Neural progenitor cell (in vitro differentiated cells): ENCODE results near the gene TMEM167A. TPM values are rescaled to one million over a fixed set of nuclear protein-coding genes. Genes with fewer than 3 reads are reported as not detected.

Experiments used
- DNase-seq: peaks from one replicate; pipeline ENCODE4 v3.0.0-alpha.2; 2016; ENCODE audit warnings: low spot score
- H2AFZ ChIP-seq: fragments of 200-600 bp; sonication (generic); replicated peaks from 2 replicates; pipeline ENCODE4 v1.6.1; 2016; ENCODE audit warnings: antibody characterized with exemption
- H3F3A ChIP-seq: fragments of 200-600 bp; sonication (generic); 2 replicates; pipeline ENCODE4 v1.6.1; 2016; ENCODE audit warnings: antibody characterized with exemption, low read depth
- H3K27ac ChIP-seq: fragments of 200-600 bp; sonication (generic); 2 replicates; pipeline ENCODE4 v1.5.1; 2016; ENCODE audit warnings: mild to moderate bottlenecking
- H3K27me3 ChIP-seq: fragments of 200-600 bp; sonication (generic); 2 replicates; pipeline ENCODE4 v1.6.1; 2016; ENCODE audit warnings: mild to moderate bottlenecking, moderate library complexity
- H3K36me3 ChIP-seq: fragments of 200-600 bp; sonication (generic); 2 replicates; pipeline ENCODE4 v1.5.1; 2016
- H3K4me1 ChIP-seq: fragments of 200-600 bp; sonication (generic); 2 replicates; pipeline ENCODE4 v1.6.1; 2016; ENCODE audit warnings: mixed run types
- H3K4me2 ChIP-seq: fragments of 200-600 bp; sonication (generic); 2 replicates; pipeline ENCODE4 v1.6.1; 2016
- H3K4me3 ChIP-seq: fragments of 200-600 bp; sonication (generic); 2 replicates; pipeline ENCODE4 v1.5.1; 2016
- H3K79me2 ChIP-seq: fragments of 200-600 bp; sonication (generic); 2 replicates; pipeline ENCODE4 v1.6.1; 2016; ENCODE audit warnings: low read depth
- H3K9ac ChIP-seq: fragments of 200-600 bp; sonication (generic); 2 replicates; pipeline ENCODE4 v1.6.1; 2016
- H3K9me3 ChIP-seq: fragments of 200-600 bp; sonication (generic); 2 replicates; pipeline ENCODE4 v1.5.1; 2016; ENCODE audit warnings: low read depth
- H4K20me1 ChIP-seq: fragments of 200-600 bp; sonication (generic); 2 replicates; pipeline ENCODE4 v1.6.1; 2016; ENCODE audit warnings: low read depth
- H3K27ac Mint-ChIP-seq: 3 replicates; pipeline ENCODE4 v1.8.0; 2021; ENCODE audit warnings: mixed read lengths
- H3K27me3 Mint-ChIP-seq: 2 replicates; pipeline ENCODE4 v1.8.0; 2022; ENCODE audit warnings: low read depth, mild to moderate bottlenecking, inconsistent platforms, moderate library complexity, mixed read lengths; ENCODE audit not compliant: insufficient read depth
- H3K36me3 Mint-ChIP-seq: 3 replicates; pipeline ENCODE4 v1.8.0; 2021; ENCODE audit warnings: mixed read lengths
- H3K4me1 Mint-ChIP-seq: 3 replicates; pipeline ENCODE4 v1.8.0; 2021; ENCODE audit warnings: mixed read lengths
- H3K4me3 Mint-ChIP-seq: 3 replicates; pipeline ENCODE4 v1.8.0; 2021; ENCODE audit warnings: mild to moderate bottlenecking, moderate library complexity, mixed read lengths
- H3K9me3 Mint-ChIP-seq: 3 replicates; pipeline ENCODE4 v1.8.0; 2020; ENCODE audit warnings: mixed read lengths
- CTCF ChIP-seq: fragments of 200-600 bp; sonication (generic); IDR thresholded peaks from 2 replicates; pipeline ENCODE4 v1.5.1; 2017; ENCODE audit warnings: antibody characterized with exemption, mild to moderate bottlenecking
- EZH2 ChIP-seq: fragments of 200-600 bp; sonication (generic); IDR thresholded peaks from 2 replicates; pipeline ENCODE4 v1.6.1; 2017; ENCODE audit warnings: antibody characterized with exemption, mild to moderate bottlenecking, moderate library complexity
- EZH2phosphoT487 ChIP-seq: fragments of 200-600 bp; sonication (generic); IDR thresholded peaks from 2 replicates; pipeline ENCODE4 v1.6.1; 2017; ENCODE audit warnings: antibody characterized with exemption
- total RNA-seq: library from RNA; depleted of rRNA; stranded (reverse); fragments of >200 nt; gene quantifications from 2 replicates; pipeline ENCODE4 v1.2.3, GENCODE V29; 2015; ENCODE audit warnings: low replicate concordance

Gene TMEM167A
- total RNA-seq, 1 donor from 2014 or later: 185 TPM

GRCh38 chr5:83095957-83096539, 18.9 kb upstream of the TMEM167A start:
- Histone ChIP-seq H3K9ac (no peak overlapping the region), H3K27ac (no peak overlapping the region), H3K36me3 (peaks cover 8% of the 10 kb centered on the region), H2AFZ (no peak overlapping the region), H3K4me2 (no peak overlapping the region), H3K4me1 (peaks cover 20% of the 10 kb centered on the region), H3K27me3 (no peaks in the 10 kb centered on the region), H3K4me3 (no peak overlapping the region), H3F3A (peaks cover 14% of the 10 kb centered on the region), H3K79me2 (no peaks in the 10 kb centered on the region), H4K20me1 (peaks cover 9% of the 10 kb centered on the region), H3K9me3 (peaks cover 14% of the 10 kb centered on the region)
- no peak for DNase-seq
- H3K9me3 Mint-ChIP-seq: peaks cover 29% of the 10 kb centered on the region
- H3K4me1 Mint-ChIP-seq: peaks cover 14% of the 10 kb centered on the region
- no peaks in the 10 kb centered on the region for H3K27me3 Mint-ChIP-seq
- H3K27ac Mint-ChIP-seq: no peak overlapping the region
- no peak overlapping the region for H3K4me3 Mint-ChIP-seq
- peaks cover 9% of the 10 kb centered on the region for H3K36me3 Mint-ChIP-seq
- TF ChIP-seq CTCF: no peak

DNA sequence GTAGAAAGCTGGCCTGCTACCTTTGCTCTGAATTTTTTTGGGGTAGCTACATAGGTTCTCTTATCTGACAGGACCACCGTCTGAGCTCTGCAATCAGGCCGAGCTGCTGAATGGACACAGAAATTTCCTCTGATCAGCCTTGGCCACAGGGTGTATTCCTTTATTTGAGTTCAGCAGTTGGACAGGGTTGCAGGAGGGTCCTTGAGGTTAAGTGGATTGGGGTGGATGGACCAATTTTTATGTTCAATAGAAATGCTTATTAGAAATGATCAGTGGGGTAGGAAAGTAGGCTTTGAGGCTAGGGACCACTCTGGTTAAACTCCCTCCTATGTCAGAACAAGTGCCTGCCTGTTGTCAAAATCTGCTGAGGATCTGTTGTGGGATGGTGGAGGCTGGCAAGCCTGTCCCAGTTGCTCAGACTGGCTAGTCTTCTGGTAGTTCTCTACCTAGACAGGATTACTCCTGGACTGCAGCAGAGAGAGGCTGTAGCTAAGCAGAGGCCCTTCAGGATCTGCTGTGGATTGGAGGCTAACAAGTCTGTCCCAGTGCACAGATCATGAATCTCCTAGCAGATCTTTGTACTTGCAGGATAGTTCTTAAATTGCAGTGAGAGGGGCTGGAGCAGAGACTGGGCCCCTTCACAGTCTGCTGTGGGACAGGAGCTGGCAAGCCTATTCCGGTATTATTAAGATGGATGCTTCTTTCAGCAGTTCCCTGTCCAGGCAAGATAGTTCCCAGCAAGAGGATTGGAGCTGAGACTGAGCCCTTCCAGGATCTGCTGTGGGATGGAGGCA, 18.2 kb upstream of the TMEM167A start:
- no peak for TF ChIP-seq EZH2
- no peak for TF ChIP-seq CTCF
- TF ChIP-seq EZH2phosphoT487: no peak
- Histone ChIP-seq H3K9me3 (peaks cover 14% of the 10 kb centered on the region), H3K27ac (no peak overlapping the region), H2AFZ (no peak overlapping the region), H3K79me2 (no peaks in the 10 kb centered on the region), H3K4me2 (no peak overlapping the region), H3K4me1 (peaks cover 20% of the 10 kb centered on the region), H3F3A (peaks cover 14% of the 10 kb centered on the region), H3K27me3 (no peaks in the 10 kb centered on the region), H3K36me3 (peaks cover 8% of the 10 kb centered on the region), H4K20me1 (peaks cover 9% of the 10 kb centered on the region), H3K9ac (no peak overlapping the region), H3K4me3 (no peak overlapping the region)
- Mint-ChIP-seq H3K4me3 (no peak overlapping the region), H3K27ac (no peak overlapping the region), H3K36me3 (peaks cover 11% of the 10 kb centered on the region), H3K27me3 (no peaks in the 10 kb centered on the region), H3K9me3 (peaks cover 32% of the 10 kb centered on the region), H3K4me1 (peaks cover 14% of the 10 kb centered on the region)
- no peak for DNase-seq

GRCh38 chr5:83093692-83094091, 16.5 kb upstream of the TMEM167A start:
- H3K79me2 ChIP-seq: no peaks in the 10 kb centered on the region
- Mint-ChIP-seq H3K4me3 (no peak overlapping the region), H3K27me3 (no peaks in the 10 kb centered on the region), H3K36me3 (peaks cover 11% of the 10 kb centered on the region), H3K9me3 (peaks cover 36% of the 10 kb centered on the region), H3K27ac (no peak overlapping the region), H3K4me1 (peaks cover 1% of the 10 kb centered on the region)
- H3K9me3 ChIP-seq: peaks cover 14% of the 10 kb centered on the region
- H3K27ac ChIP-seq: no peak overlapping the region
- no peak overlapping the region for H3K4me2 ChIP-seq
- peaks cover 1% of the 10 kb centered on the region for H4K20me1 ChIP-seq
- H3K9ac ChIP-seq: no peak overlapping the region
- no peak overlapping the region for H3K4me3 ChIP-seq
- H3K27me3 ChIP-seq: no peaks in the 10 kb centered on the region
- peaks cover 8% of the 10 kb centered on the region for H3K36me3 ChIP-seq
- DNase-seq: no peak
- no peak overlapping the region for H2AFZ ChIP-seq
- H3K4me1 ChIP-seq: peaks cover 4% of the 10 kb centered on the region
- TF ChIP-seq EZH2 (no peak), CTCF (no peak), EZH2phosphoT487 (no peak)
- H3F3A ChIP-seq: peaks cover 1% of the 10 kb centered on the region
